GM19397 (cell line): ENCODE measurements around the gene PCGF6.
"Not testable (repeated sequence)": the region's sequence is repeated elsewhere in the genome, so short reads cannot be mapped to it uniquely, and the experiment has no call there.

Experiments used
- ATAC-seq: cut with Tn5 transposase; IDR thresholded peaks from one replicate; pipeline ENCODE4 v1.9.1; 2021; ENCODE audit warnings: mild to moderate bottlenecking, moderate library complexity; ENCODE audit not compliant: unreplicated experiment

The PCGF6 gene, protein sequence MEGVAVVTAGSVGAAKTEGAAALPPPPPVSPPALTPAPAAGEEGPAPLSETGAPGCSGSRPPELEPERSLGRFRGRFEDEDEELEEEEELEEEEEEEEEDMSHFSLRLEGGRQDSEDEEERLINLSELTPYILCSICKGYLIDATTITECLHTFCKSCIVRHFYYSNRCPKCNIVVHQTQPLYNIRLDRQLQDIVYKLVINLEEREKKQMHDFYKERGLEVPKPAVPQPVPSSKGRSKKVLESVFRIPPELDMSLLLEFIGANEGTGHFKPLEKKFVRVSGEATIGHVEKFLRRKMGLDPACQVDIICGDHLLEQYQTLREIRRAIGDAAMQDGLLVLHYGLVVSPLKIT

DNA sequence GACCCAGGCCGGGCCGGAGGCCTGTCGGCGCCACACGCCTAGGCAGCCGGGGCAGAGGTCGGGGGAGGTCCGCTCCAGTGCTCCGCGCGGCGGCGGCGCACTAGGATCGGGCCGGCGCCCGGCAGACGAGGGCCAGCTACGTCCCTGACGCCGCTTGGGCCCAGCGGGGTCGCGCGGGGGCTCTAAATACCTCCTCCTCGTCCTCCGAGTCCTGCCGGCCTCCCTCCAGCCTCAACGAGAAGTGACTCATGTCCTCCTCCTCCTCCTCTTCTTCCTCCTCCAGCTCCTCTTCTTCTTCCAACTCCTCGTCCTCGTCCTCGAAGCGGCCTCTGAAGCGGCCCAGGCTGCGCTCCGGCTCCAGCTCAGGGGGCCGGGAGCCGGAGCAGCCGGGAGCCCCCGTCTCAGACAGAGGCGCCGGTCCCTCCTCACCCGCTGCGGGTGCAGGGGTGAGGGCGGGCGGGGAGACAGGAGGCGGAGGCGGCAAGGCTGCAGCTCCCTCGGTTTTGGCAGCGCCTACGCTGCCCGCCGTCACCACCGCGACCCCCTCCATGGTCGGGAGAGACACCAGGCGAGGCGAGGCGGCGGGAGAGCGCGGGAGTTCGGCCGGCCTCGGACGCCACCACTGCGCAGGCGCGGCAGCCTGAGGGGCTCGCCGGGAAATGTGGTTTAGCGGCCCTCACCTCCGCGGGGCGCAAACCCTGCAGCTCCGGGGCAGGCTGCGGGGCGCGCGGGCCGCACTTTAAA is at the start of gene PCGF6:
TSS of gene PCGF6 (minus strand) at position 624 of the 744 bp plus-strand sequence. CDS start at position 550, 74 bp downstream.
- ATAC-seq, result peak; percentile 82

DNA sequence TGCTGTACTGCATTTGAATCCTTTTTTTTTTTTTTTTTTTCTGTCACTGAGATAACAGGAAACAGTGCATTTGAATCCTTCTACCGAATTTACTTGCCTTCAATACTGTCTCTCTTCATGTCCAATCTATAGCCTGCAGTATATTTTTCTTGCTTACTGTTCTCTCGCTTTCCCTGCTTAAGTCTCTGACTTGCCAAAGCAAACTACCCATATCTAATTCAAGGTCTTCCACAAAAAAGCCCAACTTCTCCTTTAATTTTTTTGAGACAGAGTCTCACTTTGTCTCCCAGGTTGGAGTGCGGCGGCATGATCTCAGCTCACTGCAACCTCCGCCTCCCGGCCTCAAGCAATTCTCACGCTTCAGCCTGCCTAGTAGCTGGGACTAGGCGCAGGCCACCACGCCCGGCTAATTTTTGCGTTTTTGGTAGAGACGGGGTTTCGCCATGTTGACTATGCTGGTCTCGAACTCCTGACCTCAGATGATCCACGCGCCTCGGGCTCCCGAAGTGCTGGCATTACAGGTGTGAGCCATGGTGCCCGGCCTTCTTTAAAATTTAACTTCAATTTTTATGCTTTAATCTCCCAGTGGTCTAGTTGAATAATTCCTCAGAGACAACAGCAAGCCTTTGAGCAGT is 46.4 kb upstream of the PCGF6 start:
- no peak for ATAC-seq

DNA sequence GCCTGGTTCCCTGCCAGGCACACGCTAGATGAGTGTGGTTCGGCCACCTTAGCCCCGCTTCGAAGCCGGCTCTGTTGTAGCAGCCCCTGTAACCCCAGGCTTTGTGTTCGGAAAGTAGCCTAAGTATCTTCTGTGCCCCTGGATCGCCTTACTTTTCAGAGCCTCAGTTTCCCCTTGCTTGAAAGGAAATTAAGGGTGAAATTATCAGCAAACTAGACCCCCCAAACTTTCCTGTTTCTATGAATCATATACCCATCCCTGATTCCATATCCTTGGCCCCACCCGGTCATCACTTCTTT is 45.8 kb upstream of the PCGF6 start:
- no peak for ATAC-seq

DNA sequence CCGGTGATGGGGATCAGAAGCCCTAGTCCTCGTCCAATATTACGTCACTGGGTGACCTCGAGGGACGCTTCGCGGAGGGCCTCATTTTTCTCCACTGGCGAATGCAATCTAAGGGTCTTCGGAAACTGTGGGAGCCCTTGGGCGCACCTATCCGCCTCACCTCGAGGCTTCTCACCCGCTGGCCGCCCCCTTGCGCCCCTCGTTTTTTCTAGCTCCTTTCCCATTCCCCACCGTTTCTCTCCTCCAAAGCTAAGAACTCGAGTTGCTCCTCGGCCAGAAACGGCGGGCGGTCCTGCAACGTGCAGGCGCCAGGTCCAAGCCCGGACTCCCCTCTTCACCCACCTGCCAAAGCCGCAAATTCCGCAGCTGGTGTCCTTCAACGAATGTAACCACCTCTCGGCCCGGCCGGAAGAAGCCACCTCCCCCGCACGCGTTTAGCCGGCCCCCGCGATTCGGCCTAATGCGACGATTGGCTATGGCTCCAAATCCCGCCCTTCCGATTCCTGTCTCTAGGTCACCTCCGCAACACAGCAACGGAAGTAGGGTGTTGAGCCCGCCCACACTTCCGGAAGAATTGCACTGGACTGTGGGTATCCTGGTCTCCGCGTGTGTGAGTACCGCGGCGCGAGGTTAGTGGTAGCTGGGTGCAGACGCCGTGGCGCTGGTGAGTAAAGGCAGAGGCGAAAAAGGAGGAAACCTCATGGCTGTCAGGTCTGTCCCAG is 45.3 kb upstream of the PCGF6 start, which contains the start of the genes ATP5MK and PDCD11:
TSS of gene ATP5MK (minus strand) at position 409 of the 722 bp plus-strand sequence. CDS start 4,018 bp downstream, outside the sequence.
TSS of gene PDCD11 (plus strand) at position 560 of the 722 bp plus-strand sequence. CDS start 1,801 bp downstream, outside the sequence.
- ATAC-seq, result peak; percentile 98

DNA sequence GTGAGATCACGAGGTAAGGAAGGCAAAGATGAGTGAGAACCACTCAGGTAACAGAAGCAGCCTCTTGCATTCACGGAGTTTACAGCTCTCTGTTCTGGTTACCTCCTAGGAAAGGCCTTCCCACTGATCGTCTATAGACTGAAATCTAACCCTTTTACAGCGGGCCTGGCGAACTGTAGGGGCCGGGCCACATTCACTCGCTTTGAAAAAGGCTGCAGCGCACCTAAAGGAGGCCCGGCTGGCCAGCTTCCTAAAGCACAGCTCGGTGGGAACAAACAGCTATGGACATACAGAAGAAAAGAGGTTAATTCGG is 44.8 kb upstream of the PCGF6 start:
- no peak for ATAC-seq

DNA sequence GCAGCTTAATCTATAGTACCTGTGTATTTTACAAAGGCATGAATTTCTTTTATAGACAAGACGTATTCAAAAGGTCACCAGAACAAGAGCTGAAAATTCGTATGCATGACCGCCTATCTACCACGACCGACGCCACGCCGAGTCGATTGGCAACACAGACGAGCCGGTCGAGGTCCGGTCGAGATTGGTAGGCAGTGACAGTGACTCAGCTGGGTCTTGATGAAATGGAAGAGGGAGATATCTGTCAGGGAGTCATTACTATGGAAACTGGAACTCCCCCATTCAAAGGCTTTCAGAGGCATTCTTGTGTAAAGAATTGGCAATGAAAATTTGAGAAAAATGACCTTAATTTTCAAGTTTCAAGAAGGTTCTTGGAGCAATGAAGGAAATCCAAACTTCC is 43.2 kb upstream of the PCGF6 start:
- ATAC-seq, result no peak

DNA sequence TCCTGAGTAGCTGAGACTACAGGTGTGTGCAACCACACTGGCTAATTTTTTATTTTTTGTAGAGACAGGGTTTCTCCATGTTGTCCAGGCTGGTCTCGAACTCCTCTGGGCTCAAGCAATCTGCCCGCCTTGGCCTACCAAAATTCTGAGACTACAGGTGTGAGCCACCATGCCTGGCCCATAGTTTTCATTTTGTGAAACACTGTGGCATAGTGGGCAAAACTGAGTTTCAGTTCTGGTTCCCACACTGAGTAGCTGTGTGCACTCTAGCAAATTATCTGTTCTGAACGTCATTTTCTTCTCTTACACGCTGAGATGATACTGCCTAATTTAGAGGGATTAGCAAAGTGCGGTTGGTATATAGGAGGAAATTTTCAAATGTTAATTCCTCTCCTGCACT is 31.8 kb upstream of the PCGF6 start:
- ATAC-seq, result no peak

DNA sequence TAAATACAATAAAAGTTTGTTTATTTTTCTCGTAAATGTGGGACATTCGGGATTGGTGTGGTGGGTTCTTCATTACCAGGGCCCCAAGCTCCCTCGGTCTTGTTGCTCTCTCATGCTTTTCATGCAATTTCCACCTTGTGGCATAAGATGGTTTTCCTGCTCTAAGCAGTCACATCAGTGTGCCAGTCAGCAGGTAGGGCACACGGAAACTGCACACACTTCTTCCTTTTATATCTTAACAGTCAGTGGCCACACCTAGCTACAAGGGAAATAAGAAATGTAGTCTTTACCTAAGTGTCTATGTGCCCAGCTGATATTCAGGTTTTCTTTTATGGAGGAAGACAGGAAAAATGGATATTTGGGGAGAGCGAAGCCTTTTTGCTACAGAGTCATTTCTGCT is 23.3 kb upstream of the PCGF6 start:
- ATAC-seq, result no peak

DNA sequence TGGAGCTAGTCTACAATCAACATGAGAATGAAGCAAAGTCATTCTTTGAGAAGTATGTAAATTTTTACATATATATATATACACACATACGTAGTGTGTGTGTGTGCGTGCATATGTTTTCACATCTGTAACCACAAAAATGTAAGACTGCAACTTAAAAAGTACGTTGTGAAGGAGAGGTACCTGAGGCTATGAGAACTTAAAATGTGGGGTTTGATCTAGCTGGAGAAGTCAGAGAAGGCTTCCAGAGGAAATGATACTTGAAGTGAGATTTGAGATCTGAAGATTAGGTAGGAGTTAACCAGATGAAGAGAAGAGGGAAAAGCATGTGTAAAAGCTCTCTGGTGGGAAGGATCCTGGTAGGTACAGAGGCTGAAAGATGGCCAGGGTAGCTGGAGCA is 22.6 kb upstream of the PCGF6 start:
- ATAC-seq, result no peak

DNA sequence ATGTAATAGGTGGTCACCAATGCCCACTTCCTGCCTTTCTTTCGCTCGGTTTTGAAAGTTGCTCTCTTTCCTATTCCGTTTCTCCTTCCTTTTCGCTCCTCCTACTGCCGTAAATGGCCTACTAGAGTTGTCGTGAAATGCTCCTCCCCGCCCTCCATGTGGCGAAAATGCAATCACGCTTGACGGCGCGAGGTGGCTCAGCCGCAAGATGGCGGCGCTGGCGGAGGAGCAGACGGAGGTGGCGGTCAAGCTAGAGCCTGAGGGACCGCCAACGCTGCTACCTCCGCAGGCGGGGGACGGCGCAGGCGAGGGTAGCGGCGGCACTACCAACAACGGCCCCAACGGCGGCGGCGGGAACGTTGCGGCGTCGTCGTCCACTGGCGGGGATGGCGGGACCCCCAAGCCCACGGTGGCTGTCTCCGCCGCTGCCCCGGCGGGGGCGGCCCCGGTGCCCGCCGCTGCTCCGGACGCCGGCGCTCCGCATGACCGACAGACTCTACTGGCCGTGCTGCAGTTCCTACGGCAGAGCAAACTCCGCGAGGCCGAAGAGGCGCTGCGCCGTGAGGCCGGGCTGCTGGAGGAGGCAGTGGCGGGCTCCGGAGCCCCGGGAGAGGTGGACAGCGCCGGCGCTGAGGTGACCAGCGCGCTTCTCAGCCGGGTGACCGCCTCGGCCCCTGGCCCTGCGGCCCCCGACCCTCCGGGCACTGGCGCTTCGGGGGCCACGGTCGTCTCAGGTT is 17.0 kb upstream of the PCGF6 start, which contains the start of gene TAF5:
TSS of gene TAF5 (plus strand) at position 195 of the 737 bp plus-strand sequence. CDS start at position 209, 14 bp downstream.
- peak; percentile 66 for ATAC-seq

DNA sequence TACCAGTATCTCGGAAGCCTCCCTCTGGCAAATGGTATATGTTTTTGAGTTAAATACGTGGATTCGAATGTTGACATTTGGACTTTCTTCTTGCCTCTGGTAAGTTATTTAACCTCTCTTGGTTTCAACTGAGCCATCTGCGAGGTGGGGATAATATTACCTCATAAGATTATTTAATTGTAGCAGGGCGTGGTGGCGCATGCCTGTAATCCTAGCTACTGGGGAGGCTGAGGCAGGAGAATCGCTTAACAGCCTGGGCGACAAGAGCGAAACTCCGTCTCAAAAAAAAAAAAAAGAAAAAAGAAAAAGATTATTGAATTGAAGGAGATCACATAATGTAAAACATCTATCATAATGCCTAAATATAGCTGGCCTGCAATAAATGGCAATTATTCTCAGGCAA is 16.4 kb upstream of the PCGF6 start:
- ATAC-seq, result no peak

DNA sequence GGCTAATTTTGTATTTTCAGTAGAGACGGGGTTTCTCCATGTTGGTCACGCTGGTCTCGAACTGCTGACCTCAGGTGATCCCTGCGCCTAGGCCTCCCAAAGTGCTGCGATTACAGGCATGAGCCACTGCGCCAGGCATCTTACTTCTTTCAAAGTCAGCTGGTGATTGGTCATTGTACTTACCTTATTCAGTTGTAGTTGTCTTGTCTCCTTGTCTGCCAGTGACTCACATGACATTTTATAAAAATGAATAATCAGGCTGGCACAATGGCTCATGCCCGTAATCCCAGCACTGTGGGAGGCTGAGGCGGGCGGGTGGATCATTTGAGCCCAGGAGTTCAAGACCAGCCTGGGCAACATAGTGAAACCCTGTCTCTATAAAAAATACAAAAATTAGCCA is 9.9 kb upstream of the PCGF6 start:
- ATAC-seq, result not testable (repeated sequence)

DNA sequence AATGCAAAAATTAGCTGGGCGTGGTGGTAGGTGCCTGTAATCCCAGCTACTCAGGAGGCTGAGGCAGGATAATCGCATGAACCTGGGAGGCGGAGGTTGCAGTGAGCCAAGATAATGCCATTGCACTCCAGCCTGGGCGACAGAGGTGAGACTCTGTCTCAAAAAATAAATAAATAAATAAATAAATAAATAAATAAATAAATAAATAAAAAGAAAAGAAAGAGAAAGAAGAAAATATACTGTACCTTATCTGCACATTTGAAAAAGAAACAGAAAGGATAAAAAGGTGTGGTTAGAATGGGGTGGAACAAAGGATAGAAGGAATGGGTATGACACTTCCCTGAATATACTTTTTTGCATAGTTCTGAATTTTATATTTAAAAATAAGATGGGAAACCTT is 8.6 kb upstream of the PCGF6 start:
- not testable (repeated sequence) for ATAC-seq

DNA sequence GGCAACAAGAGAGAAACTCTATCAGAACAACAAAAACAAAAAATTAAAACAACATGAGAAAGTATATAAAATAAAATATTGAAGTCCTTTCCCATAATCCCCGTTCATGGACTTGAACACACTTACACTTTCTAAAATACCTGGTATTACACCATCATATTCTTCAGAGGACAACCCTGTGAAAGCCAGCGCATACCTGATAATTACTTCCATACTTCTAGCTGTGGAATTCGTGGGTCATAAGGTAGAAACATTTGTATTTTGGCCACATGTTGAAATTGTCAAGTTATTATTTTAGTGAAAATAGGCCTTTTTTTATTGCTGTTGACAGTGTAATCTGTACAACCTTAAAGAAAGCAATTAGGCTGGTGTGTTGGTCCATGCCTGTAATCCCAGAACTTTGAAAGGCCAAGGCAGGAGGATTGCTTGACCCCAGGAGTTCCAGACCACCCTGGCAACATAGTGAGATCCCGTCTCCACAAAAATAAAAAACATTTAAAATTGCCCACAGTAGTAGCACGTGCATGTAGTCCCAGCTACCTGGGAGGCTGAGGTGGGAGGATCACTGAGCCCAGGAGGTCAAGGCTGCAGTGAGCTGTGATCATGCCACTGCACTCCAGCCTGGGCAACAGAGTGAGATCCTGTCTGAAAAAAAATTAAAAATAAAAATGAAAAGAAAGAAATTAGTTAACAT is 5.1 kb upstream of the PCGF6 start:
- ATAC-seq, result no peak

DNA sequence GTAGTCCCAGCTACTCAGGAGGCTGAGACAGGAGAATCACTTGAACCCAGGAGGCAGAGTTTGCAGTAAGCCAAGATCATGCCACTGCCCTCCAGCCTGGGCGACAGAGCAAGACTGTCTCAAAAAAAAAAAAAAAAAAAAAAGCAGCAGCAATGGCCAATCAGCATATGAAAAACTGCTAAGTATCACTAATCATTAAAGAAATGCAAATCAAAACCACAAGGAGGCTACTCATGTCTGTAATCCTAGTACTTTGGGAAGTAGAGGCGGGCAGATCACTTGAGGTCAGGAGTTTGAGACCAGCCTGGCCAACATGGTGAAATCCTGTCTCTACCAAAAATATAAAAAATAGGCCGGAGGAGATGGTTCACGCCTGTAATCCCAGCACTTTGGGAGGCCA is 3.6 kb upstream of the PCGF6 start:
- ATAC-seq, result not testable (repeated sequence)

DNA sequence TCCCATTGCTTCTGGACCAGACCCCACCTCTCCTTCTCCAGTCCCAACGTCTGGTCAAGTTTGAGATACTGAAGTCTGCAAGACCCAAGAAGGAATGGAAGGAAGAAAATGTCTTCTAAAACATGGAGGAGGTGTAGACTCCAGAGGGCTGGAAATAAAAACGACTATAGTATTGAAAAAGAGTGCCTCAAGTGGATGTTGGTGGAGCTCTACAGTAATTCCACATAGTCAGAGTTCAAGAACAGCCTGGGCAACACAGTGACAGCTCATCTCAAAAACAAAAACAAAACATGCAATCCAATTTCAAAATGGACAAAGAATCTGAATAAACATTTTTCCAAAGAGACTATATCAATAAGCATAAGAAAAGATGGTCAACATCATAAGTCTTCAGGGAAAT is 2.3 kb upstream of the PCGF6 start:
- ATAC-seq, result no peak

DNA sequence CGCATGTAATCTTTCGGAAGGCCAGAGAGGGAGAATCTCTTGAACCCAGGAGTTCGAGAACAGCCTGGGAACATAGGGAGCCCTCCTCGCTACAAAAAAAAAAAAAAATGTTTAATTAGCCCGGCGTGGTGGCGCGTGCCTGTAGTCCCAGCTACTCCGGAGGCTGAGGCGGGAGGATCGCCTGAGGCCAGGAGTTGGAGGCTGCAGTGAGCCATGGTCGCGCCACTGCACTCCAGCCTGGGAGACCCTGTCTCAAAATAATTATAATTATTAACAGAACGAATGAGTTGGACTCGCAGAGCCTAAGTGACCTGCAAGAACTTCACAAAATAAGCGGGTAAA is 794 bp downstream of the PCGF6 start:
- no peak for ATAC-seq

DNA sequence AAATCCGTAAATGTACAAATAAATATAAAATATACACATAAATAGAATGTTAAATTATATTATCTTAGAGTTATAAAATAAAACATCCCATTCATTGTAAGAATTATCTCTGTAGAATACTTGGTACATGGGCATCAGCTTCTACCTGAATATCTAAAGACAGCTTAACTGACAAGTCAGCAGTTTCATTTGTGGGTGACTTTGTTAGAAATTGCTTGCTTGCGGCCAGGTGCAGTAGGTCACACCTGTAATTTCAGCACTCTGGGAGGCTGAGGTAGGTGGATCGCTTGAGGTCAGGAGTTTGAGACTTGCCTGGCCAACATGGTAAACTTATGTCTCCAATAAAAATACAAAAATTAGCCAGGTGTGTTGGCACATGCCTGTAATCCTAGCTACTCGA is 14.6 kb downstream of the PCGF6 start:
- ATAC-seq, result no peak

DNA sequence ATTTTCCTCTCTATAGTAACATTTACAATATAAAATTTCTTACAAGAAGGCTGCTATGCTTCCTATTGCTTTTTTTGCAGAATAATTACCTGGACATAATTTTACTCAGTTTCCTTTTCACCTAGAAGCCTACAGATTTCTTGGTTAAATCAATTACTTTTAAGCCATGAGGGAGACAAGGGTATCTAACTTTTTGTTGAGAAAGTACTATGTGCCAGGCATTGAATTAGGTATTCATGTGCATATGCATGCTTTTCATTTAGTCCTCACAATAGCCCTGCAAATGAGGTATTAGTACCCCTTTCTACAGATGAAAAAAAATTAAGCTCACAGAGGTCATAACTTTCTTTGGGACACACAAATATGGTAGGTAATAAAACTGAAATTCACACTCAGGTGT is 16.4 kb downstream of the PCGF6 start:
- ATAC-seq, result no peak

DNA sequence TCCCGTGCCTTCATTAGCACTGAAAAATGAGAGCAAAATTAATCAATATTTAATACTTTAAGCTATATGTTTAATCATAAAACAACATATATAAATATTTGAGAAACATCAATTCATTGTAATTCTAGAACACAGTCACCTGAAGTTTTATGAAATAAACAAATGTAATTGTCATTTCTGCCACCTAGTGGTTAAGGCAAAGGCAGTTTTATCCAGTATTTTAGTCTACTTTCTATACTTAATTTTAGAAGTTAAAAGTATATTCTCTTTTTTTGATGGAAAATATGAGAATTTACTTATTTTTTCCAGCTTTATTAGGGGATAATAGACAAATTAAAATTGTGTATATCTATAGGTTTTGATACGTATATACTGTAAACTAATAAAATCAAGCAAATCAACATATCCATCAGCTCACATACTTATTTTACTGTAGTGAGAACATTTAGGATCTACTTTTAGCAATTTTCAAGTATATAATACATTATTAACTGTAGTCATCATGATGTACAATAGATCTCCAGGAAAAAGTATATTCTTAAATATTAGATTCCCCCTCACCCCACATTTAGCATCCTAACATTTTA is 16.9 kb downstream of the PCGF6 start:
- ATAC-seq, result no peak
